Lung (tissue), 12 donors: ENCODE measurements around the gene DARS1. TPM values are rescaled to one million over a fixed set of nuclear protein-coding genes. Genes with fewer than 3 reads are reported as not detected.

Experiments used
- ATAC-seq: fragments of 200-7000 bp; cut with Tn5 transposase; one replicate; pipeline ENCODE4 v1.9.1; 2020; ENCODE audit warnings: moderate number of reproducible peaks; ENCODE audit not compliant: insufficient read depth, low FRiP score
- DNase-seq, 3 donors: peaks; one replicate each; pipeline ENCODE4 v3.0.0-alpha.2; 2013 to 2017
- H3K27ac ChIP-seq, 2 donors: one replicate each; pipeline ENCODE4 v1.5.1; 2013; ENCODE audit warnings: mild to moderate bottlenecking in 2 of 2, moderate library complexity in 2 of 2, control low read depth in 1 of 2, inconsistent platforms in 1 of 2, low read depth in 1 of 2, low read length in 1 of 2
- H3K27me3 ChIP-seq, 3 donors: one replicate each; pipeline ENCODE4 v1.5.1; 2013; ENCODE audit warnings: low read length in 2 of 3; ENCODE audit not compliant: control insufficient read depth in 3 of 3, insufficient read depth in 3 of 3
- H3K36me3 ChIP-seq, 4 donors: one replicate each; pipeline ENCODE4 v1.5.1; 2013; ENCODE audit warnings: low read length in 4 of 4, mild to moderate bottlenecking in 1 of 4, moderate library complexity in 1 of 4; ENCODE audit not compliant: control insufficient read depth in 4 of 4, insufficient read depth in 4 of 4
- H3K4me1 ChIP-seq, 5 donors: one replicate each; pipeline ENCODE4 v1.5.1; 2013; ENCODE audit warnings: low read length in 5 of 5, mild to moderate bottlenecking in 2 of 5, moderate library complexity in 1 of 5; ENCODE audit not compliant: control insufficient read depth in 5 of 5, insufficient read depth in 5 of 5
- H3K4me3 ChIP-seq: one replicate; pipeline ENCODE4 v1.5.1; 2013; ENCODE audit warnings: mild to moderate bottlenecking, control low read depth, moderate library complexity
- H3K9ac ChIP-seq, 2 donors: one replicate each; pipeline ENCODE4 v1.5.1; 2013; ENCODE audit warnings: low read length in 2 of 2, control low read depth in 1 of 2; ENCODE audit not compliant: insufficient read depth in 1 of 2
- H3K9me3 ChIP-seq, 4 donors: one replicate each; pipeline ENCODE4 v1.5.1; 2013; ENCODE audit warnings: low read length in 3 of 4, mild to moderate bottlenecking in 1 of 4, moderate library complexity in 1 of 4; ENCODE audit not compliant: control insufficient read depth in 4 of 4, insufficient read depth in 3 of 4
- WGBS, 2 donors: extraction: QIAGEN DNeasy Blood & Tissue Kit; methylation state at CpG; one replicate each; pipeline ENCODE4 v1.1.7; 2013; 5-methylcytosine and 5-hydroxymethylcytosine counted together
- polyA plus RNA-seq, 2 donors: library from polyadenylated mRNA; stranded (reverse); fragments of 200-250 nt; gene quantifications; one replicate each; pipeline ENCODE4 v1.2.1, GENCODE V29; 2013
- total RNA-seq, 2 donors: library from RNA; depleted of rRNA in 1 of 2; stranded (reverse); fragments of >200 nt in 1 of 2; gene quantifications; one replicate each; pipeline ENCODE4 v1.2.1, GENCODE V29; 2014 to 2021
- TF ChIP-seq, protein P1 (sequence below): IDR thresholded peaks from 2 replicates; pipeline ENCODE4 v1.5.1; 2012; ENCODE audit warnings: mild to moderate bottlenecking; ENCODE audit errors: control extremely low read depth, extremely low read depth
- donor health status: control.
- donor health status: control.
- donor health status: Bipolar disorder and iron deficiency.
- donor health status: healthy.
- donor health status: DM: yes; HTN: yes; CAD: no.

Gene DARS1
- total and polyA plus RNA-seq, 4 donors, result 47.2 to 77.9 (median 58.7) TPM

DNA sequence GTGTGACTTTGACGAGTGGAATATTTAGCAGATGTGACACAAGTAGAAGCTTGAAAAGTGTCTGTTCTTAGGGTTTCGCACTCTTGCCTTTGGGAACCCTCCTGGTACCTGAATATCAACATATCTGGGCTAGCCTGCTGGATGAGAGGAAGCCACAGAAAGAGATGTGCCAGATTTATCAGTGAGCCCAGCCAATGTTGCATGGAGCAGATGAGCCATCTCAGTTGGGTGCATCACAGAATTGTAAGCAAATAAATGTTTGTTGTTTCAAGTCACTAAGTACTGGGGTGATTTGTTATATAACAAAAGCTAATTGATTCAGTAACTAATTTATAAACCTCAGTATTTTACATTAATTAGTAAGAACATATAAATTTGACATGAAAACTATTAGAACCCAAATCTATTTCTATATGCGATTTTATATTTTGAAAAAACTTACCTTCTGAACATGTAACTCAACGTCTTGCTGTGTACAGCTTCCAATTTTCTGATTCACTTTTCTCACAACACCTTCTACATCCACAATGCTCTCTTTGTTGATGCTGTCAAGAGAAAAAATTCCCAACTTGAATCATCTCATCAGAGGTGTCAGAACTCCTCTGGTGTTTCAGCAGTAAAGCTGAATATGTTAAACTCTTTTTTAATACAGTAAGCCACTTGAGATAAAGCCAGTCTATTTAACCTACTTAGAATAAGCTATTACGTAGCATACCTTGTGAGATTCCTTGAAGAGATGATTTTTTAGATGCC, 42.3 kb downstream of the DARS1 start:
- DNase-seq, result no peak
- Histone ChIP-seq H3K9ac (no peak overlapping the region), H3K4me1 (peaks cover 0 to 1% (median 0%) of the 10 kb centered on the region in 5 donors), H3K27ac (no peak overlapping the region), H3K36me3 (peaks cover 0 to 4% (median 2%) of the 10 kb centered on the region in 4 donors), H3K9me3 (no peaks in the 10 kb centered on the region), H3K4me3 (no peak overlapping the region), H3K27me3 (no peaks in the 10 kb centered on the region)
- 93 to 95% methylated on average over 5 of the region's 5 CpGs for WGBS, 2 donors
- ATAC-seq, result no peak
- TF ChIP-seq, protein P1, sequence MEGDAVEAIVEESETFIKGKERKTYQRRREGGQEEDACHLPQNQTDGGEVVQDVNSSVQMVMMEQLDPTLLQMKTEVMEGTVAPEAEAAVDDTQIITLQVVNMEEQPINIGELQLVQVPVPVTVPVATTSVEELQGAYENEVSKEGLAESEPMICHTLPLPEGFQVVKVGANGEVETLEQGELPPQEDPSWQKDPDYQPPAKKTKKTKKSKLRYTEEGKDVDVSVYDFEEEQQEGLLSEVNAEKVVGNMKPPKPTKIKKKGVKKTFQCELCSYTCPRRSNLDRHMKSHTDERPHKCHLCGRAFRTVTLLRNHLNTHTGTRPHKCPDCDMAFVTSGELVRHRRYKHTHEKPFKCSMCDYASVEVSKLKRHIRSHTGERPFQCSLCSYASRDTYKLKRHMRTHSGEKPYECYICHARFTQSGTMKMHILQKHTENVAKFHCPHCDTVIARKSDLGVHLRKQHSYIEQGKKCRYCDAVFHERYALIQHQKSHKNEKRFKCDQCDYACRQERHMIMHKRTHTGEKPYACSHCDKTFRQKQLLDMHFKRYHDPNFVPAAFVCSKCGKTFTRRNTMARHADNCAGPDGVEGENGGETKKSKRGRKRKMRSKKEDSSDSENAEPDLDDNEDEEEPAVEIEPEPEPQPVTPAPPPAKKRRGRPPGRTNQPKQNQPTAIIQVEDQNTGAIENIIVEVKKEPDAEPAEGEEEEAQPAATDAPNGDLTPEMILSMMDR, result no peak

DNA sequence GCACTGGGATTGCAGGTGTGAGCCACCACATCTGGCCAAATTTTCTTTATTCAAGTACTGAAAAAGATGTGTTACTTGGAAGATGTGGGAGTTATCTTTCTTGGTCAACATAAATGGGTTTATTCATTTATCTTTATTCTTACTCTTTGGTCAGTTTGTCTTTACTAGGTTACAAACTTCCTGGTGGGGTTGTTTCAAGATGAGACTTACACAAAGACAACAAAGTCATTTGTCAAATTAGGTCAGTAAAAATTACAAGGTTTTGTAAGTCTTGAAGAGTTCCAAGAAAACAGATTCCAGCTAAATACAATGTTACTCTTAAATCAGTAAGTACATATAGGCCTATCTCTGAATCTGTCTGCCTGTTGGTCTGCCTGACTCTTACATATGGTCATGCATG, 48.9 kb downstream of the DARS1 start:
- Histone ChIP-seq H3K36me3 (peaks cover 0 to 13% (median 6%) of the 10 kb centered on the region in 4 donors), H3K4me1 (no peaks in the 10 kb centered on the region), H3K4me3 (no peak overlapping the region), H3K9me3 (no peaks in the 10 kb centered on the region), H3K27me3 (no peaks in the 10 kb centered on the region), H3K27ac (no peak overlapping the region), H3K9ac (no peak overlapping the region)
- DNase-seq (no peak), ATAC-seq (no peak)
- TF ChIP-seq, protein P1, result no peak

DNA sequence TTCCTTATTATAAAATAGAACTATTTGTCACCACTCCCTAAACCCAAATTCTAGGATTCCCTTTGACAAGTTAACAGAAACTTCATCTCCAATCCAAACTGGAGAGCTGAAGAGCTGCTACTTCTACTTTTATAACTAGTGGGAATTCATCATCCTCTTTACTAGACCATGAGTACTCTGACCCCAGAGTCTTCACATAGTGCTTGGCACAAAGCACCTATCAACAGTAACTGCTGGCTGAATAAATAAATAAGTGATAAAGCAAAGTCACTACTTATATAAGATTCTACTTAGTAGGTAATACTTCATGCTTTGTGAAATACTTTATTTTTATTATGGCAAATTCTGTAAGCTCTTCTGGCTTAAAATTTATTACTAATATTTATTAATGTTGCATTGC, 49.5 kb downstream of the DARS1 start:
- DNase-seq (no peak), ATAC-seq (no peak)
- H3K4me3 ChIP-seq, result no peak overlapping the region
- peaks cover 0 to 17% (median 8%) of the 10 kb centered on the region in 4 donors for H3K36me3 ChIP-seq
- no peak overlapping the region for H3K27ac ChIP-seq
- no peak overlapping the region for H3K9ac ChIP-seq
- H3K27me3 ChIP-seq, result no peaks in the 10 kb centered on the region
- TF ChIP-seq, protein P1, result no peak
- H3K4me1 ChIP-seq, result no peaks in the 10 kb centered on the region
- no peaks in the 10 kb centered on the region for H3K9me3 ChIP-seq
